ENCODE measurements around the gene SGSM2.

Gene SGSM2

DNA sequence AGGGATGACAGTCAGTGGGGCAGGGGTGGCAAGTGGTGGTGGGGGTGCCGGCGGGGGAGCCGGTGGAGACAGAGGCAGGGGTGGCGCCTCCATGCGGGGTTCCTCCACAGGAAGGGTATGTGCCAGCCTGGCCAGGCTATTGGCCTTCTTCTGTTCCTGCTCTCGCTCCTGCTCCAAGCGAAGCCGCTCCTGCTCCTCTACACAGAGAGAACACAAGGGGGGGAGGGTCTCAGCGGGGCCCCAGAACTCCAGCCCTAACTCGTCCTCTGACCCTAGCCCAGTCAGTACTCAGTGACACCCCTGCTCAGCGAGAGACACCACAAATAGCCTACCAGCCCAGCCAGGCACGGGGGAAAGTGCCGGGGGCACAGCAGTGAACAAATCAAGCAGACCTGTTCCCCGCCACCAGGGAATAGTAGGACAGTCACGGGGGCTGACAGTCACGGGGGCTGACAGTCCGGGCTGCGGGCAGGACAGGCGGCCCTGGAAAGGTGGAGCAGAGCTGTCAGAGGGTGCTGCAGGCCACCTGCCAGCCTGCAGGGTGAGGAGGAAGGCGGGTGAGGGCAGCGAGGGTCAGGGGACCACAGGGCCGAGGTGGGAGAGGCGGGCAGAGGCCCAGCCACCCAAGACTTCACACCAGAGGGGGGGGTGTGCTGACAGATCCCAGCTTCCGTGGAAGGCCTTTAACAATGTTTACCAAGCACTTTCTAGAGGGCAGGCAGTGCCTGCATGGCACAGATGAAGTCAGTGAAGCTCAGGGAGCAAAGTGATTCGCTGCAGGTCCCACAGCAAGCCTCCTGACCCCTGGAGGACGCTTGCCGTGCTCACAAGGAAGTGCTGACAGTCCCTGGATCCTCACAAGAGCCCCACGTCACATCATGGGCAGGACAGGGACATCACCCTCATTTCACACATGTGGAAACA, 58.2 kb downstream of the SGSM2 start:
- DNase-seq, result no peak
- no peaks in the 10 kb centered on the region for H4K20me1 ChIP-seq (ENCODE audit: insufficient read depth, low read length)
- H3K27me3 ChIP-seq (replicated peaks; ENCODE audit: insufficient read depth, low read length), result no peaks in the 10 kb centered on the region
- H3K4me1 ChIP-seq (ENCODE audit: low read length), result peaks cover 9% of the 10 kb centered on the region
- no peaks in the 10 kb centered on the region for H3K36me3 ChIP-seq (replicated peaks; ENCODE audit: insufficient read depth, low read length)
- TF ChIP-seq, protein P1, sequence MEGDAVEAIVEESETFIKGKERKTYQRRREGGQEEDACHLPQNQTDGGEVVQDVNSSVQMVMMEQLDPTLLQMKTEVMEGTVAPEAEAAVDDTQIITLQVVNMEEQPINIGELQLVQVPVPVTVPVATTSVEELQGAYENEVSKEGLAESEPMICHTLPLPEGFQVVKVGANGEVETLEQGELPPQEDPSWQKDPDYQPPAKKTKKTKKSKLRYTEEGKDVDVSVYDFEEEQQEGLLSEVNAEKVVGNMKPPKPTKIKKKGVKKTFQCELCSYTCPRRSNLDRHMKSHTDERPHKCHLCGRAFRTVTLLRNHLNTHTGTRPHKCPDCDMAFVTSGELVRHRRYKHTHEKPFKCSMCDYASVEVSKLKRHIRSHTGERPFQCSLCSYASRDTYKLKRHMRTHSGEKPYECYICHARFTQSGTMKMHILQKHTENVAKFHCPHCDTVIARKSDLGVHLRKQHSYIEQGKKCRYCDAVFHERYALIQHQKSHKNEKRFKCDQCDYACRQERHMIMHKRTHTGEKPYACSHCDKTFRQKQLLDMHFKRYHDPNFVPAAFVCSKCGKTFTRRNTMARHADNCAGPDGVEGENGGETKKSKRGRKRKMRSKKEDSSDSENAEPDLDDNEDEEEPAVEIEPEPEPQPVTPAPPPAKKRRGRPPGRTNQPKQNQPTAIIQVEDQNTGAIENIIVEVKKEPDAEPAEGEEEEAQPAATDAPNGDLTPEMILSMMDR (IDR thresholded peaks at IDR 0.05; ENCODE audit: low read length), result no peak
- no peak for TF ChIP-seq EZH2 (optimal IDR thresholded peaks at IDR 0.05; ENCODE audit: low read depth, low read length)
- TF ChIP-seq EZH2phosphoT487 (IDR thresholded peaks at IDR 0.05; ENCODE audit: low read length), result no peak
- H3F3A ChIP-seq (ENCODE audit: insufficient read depth, low read length), result peaks cover 25% of the 10 kb centered on the region
- H3K79me2 ChIP-seq (ENCODE audit: low read length), result peaks cover 68% of the 10 kb centered on the region
- no peak overlapping the region for H2AFZ ChIP-seq (ENCODE audit: low read length)
- H3K4me3 ChIP-seq (ENCODE audit: low read length), result no peak overlapping the region
- H3K4me2 ChIP-seq (ENCODE audit: low read depth, low read length), result peak overlapping the region; percentile 60; the same call in 1 of the 2 replicates
- H3K9ac ChIP-seq (ENCODE audit: low read length), result no peak overlapping the region
- H3K9me3 ChIP-seq (replicated peaks; ENCODE audit: insufficient read depth, low read length), result no peaks in the 10 kb centered on the region
- H3K9me2 ChIP-seq (replicated peaks; ENCODE audit: insufficient read depth, low read length), result no peaks in the 10 kb centered on the region
- H3K27ac ChIP-seq (ENCODE audit: low read length), result no peak overlapping the region

- H4K20me1 ChIP-seq (ENCODE audit: insufficient read depth, low read length), result no peaks in the 10 kb centered on the region
- H3K36me3 ChIP-seq (replicated peaks; ENCODE audit: insufficient read depth, low read length), result no peaks in the 10 kb centered on the region
- no peak for DNase-seq
- H3K9me3 ChIP-seq (replicated peaks; ENCODE audit: insufficient read depth, low read length), result no peaks in the 10 kb centered on the region
- H3F3A ChIP-seq (ENCODE audit: insufficient read depth, low read length), result peaks cover 27% of the 10 kb centered on the region
- peak overlapping the region; percentile 27; the same call in 1 of the 2 replicates for H3K9ac ChIP-seq (ENCODE audit: low read length)
- peaks cover 8% of the 10 kb centered on the region for H3K4me1 ChIP-seq (ENCODE audit: low read length)
- no peaks in the 10 kb centered on the region for H3K9me2 ChIP-seq (replicated peaks; ENCODE audit: insufficient read depth, low read length)
- H3K4me3 ChIP-seq (ENCODE audit: low read length), result peak overlapping the region; percentile 9; the same call in 1 of the 2 replicates
- H3K27ac ChIP-seq (ENCODE audit: low read length), result peak overlapping the region; percentile 15; the same call in 1 of the 2 replicates
- peak overlapping the region; percentile 60 for H3K4me2 ChIP-seq (ENCODE audit: low read depth, low read length)
- no peak overlapping the region for H2AFZ ChIP-seq (ENCODE audit: low read length)
- peaks cover 63% of the 10 kb centered on the region for H3K79me2 ChIP-seq (ENCODE audit: low read length)
- no peaks in the 10 kb centered on the region for H3K27me3 ChIP-seq (replicated peaks; ENCODE audit: insufficient read depth, low read length)
- no peak for TF ChIP-seq EZH2 (optimal IDR thresholded peaks at IDR 0.05; ENCODE audit: low read depth, low read length)
- TF ChIP-seq EZH2phosphoT487 (IDR thresholded peaks at IDR 0.05; ENCODE audit: low read length), result no peak
- TF ChIP-seq, protein P1 (IDR thresholded peaks at IDR 0.05; ENCODE audit: low read length), result no peak
These were observed 58.9 kb downstream of the SGSM2 start for GRCh38 chr17:2396192-2396567.

DNA sequence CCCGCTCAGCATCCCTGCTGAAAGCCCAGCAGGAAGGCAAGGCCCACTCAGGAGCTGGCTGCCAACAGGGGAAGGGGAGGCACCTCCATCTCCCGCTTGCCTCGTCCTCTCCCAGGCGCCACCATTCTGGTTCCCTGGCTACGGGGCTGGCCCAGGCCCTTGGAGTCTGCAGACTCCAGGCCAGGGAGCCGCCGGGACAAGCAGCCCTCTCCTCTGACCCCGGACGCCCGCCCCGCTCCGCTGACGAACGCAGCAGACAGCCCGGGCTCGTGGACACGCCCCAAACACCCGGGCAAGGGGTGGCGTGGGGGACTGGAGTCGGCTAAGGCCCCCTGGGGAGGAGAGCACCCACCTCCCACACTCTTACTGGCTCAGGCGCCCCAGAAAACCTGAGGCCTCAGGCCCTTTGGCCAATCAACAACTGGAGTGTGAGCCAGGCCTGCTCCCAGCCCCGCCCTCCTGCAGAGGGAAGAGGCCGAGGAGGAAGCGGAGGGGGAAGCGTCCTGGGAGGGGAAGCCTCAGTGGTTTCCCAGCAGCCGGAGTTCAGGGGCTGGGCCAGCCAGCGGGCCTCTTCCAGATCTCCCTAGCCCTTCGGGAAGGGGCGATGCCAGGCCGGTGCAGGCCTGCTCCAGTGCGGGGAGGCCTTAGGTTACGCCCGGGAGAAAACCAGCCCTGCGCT, 59.4 kb downstream of the SGSM2 start:
- H3K79me2 ChIP-seq (ENCODE audit: low read length), result peaks cover 58% of the 10 kb centered on the region
- TF ChIP-seq EZH2phosphoT487 (IDR thresholded peaks at IDR 0.05; ENCODE audit: low read length) (no peak), EZH2 (optimal IDR thresholded peaks at IDR 0.05; ENCODE audit: low read depth, low read length) (no peak)
- TF ChIP-seq, protein P1 (IDR thresholded peaks at IDR 0.05; ENCODE audit: low read length), result no peak
- H3K4me1 ChIP-seq (ENCODE audit: low read length), result peaks cover 3% of the 10 kb centered on the region
- H3K9me3 ChIP-seq (replicated peaks; ENCODE audit: insufficient read depth, low read length), result no peaks in the 10 kb centered on the region
- no peaks in the 10 kb centered on the region for H3K36me3 ChIP-seq (replicated peaks; ENCODE audit: insufficient read depth, low read length)
- no peaks in the 10 kb centered on the region for H3K9me2 ChIP-seq (replicated peaks; ENCODE audit: insufficient read depth, low read length)
- H2AFZ ChIP-seq (ENCODE audit: low read length), result no peak overlapping the region
- H3F3A ChIP-seq (ENCODE audit: insufficient read depth, low read length), result peaks cover 24% of the 10 kb centered on the region
- no peaks in the 10 kb centered on the region for H3K27me3 ChIP-seq (replicated peaks; ENCODE audit: insufficient read depth, low read length)
- H3K4me3 ChIP-seq (ENCODE audit: low read length), result peak overlapping the region; percentile 9; the same call in 1 of the 2 replicates
- no peaks in the 10 kb centered on the region for H4K20me1 ChIP-seq (ENCODE audit: insufficient read depth, low read length)
- H3K9ac ChIP-seq (ENCODE audit: low read length), result peak overlapping the region; percentile 27; the same call in 1 of the 2 replicates
- peak; percentile 51 for DNase-seq
- H3K4me2 ChIP-seq (ENCODE audit: low read depth, low read length), result peak overlapping the region; percentile 60
- peak overlapping the region; percentile 15; the same call in 1 of the 2 replicates for H3K27ac ChIP-seq (ENCODE audit: low read length)
